SK-N-DZ (cell line): ENCODE measurements around the gene MYO16.

Source experiments
- DNase-seq: peaks from one replicate; pipeline ENCODE4 v3.0.0-alpha.2; 2015; ENCODE audit warnings: low spot score

Gene MYO16

GRCh38 chr13:109151255-109151654 lies 521.8 kb downstream of the MYO16 start:
- DNase-seq, result no peak

GRCh38 chr13:109151696-109152095 lies 522.3 kb downstream of the MYO16 start:
- no peak for DNase-seq

DNA sequence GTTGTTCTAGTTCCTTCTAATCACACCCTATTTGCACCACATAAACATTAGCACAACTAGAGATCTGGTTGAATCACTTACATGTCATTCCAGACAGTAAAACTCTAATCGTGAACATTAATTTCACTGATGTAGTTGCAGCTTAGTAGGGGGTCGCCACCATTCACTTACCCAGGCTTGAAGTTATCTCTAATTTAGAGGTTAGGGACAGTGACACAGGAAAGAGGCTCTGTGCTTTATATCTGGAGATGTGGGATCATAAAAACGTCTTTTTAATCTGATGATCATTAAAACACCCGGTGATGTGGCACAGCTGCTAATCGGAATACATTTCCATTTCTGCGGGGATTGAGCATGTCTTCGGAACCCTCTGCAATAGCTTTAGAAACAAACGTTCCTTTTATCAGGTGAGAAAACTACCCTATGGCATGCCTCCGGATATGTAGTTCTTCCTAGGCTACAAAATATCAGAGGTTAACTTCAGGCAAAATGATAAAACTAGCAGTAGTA lies 523.0 kb downstream of the MYO16 start:
- no peak for DNase-seq

DNA sequence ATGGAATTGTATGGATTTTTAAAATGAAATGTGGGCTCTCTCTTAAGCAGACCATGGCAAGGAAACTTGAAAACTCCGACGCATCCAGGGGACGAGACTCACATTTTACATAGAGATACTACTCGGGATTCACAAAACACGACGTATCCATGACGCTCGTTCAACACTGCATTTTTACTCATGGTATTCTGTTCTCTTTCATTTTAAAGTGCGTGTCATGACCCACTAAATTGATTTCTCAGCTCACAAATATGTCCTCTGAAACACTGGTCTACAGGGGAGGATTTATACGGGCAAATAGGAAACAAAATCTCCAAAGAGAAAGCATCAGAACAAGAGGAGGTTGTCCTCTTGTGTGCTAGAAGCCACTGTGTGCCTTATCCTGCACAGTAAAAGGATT lies 523.5 kb downstream of the MYO16 start:
- no peak for DNase-seq

DNA sequence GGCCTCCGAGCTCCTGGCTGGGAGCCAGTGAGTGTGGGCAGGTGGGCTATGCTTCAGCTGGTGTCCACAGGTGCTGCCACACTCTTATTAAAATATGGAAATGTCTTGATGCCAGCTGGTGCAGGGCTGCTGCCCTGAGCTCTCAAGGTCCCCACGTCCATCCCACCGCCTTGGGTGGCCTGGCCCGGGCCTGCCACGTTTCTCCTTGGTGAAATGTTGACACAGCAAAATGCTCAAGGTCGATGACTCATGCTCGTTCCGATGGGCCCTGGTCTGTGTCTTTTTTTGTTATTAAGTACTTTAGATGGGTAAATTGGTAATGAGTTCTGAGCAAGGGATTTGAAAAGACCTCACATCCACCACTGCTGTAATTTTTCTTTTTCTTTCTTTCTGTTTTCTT lies 524.7 kb downstream of the MYO16 start:
- no peak for DNase-seq

GRCh38 chr13:109154546-109154945 lies 525.1 kb downstream of the MYO16 start:
- no peak for DNase-seq

- no peak for DNase-seq
Observed at GRCh38 chr13:109154966-109155761, 525.8 kb downstream of the MYO16 start.

DNA sequence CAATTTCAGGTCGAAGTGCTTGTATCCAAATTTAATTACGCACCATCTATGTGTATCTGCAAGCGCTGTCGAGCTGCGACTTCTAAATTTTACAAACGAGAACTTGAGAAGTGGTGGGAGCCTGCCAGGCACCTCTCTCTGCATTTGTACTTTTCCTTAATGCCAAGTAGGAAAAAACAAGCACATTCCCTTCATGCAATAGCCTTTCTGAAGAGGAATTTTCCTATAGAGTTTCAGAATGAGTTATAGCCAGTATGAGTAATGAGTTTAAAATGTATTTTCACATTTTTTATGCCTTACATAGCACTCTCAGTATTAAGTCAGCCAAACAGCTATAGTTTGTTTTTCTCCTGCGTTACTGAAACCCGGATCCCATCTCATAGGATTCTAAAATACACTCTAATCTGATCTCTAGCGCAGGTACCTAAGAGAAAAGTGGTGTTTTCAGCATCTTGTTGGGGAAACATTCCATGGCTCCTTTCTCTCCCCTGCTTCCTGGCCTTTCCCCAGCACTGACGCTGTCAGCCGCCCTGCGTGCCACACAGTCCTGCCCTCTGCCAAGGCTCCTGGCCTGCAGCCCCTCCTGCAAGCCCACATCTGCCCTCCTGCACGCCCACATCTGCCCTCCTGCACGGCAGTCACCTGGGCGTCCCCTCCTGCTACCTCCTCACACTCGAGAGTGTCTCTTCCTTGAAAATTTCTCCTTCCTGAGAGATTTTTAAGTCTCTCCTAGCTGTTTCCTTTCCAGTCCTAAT lies 526.9 kb downstream of the MYO16 start:
- DNase-seq, result no peak

DNA sequence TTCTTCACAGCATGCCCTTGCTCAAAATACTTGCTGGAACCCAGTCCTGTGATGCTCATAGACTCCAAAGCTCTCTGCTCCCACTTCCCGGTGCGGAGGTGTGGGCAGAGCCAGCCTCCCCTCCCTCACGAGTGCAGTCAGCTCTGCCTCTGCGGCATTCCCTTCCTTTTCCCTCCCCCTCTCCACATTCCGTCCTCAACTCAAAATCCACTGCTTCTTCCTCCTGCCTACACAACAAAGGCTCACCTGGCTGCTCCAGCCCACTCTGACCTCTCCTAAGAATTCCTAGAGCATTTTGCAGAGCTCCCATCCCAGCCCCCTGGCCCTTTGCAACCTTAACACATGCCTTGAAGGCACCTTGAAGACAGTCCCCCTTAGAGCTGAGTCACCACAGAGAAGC lies 527.9 kb downstream of the MYO16 start:
- DNase-seq, result no peak

DNA sequence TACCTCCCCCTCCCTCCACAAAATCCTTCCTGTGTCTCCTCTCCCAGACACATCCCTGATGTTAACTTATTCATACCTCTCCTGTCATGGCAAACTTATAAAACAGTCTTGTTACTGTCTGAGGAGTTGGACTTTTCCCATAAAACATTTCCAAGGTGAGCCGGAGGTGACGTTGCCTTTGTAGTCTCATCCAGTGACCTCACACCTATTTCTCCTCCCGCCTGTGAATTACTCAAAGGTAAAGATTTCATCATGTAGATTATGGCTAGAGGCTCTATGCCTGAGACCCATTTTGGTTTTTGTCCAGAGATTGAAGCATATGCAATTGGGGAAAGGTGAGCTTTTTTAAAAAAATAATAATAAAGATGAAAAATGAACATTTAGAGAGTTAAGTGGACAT lies 529.0 kb downstream of the MYO16 start:
- DNase-seq, result no peak

DNA sequence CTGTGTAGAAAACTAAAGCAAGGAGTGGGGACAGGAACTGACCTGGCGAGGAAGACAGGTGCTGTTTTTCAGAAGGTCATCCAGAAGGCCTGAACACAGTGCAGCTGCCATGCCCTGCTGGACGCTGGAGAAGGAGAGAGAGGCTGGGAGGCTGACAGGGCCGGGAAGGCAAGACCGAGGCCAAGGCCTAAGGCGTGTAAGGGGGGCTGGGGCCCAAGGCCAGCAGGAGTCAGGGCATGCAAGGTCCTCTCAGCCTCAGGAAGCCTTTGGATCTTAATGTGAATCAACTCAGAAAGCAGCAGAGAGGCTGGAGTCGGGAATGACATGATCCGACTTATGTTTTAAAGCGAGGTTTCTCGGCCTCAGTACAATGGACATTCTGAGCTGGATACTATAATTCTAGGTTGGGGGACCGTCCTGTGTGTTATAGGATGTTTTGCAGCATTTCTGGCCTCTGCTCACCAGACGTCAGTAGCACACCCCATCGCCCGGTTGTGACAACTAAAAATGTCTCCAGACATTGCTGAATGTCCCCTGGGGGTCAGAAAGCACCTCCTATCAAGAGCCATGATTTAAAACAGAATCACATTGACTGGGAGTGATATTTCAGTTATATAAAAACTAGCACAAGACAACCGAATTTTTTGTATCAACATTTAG lies 530.4 kb downstream of the MYO16 start:
- DNase-seq, result no peak

GRCh38 chr13:109160357-109160756 lies 530.9 kb downstream of the MYO16 start:
- no peak for DNase-seq

- no peak for DNase-seq
Observed at GRCh38 chr13:109160887-109161669, 531.7 kb downstream of the MYO16 start.

DNA sequence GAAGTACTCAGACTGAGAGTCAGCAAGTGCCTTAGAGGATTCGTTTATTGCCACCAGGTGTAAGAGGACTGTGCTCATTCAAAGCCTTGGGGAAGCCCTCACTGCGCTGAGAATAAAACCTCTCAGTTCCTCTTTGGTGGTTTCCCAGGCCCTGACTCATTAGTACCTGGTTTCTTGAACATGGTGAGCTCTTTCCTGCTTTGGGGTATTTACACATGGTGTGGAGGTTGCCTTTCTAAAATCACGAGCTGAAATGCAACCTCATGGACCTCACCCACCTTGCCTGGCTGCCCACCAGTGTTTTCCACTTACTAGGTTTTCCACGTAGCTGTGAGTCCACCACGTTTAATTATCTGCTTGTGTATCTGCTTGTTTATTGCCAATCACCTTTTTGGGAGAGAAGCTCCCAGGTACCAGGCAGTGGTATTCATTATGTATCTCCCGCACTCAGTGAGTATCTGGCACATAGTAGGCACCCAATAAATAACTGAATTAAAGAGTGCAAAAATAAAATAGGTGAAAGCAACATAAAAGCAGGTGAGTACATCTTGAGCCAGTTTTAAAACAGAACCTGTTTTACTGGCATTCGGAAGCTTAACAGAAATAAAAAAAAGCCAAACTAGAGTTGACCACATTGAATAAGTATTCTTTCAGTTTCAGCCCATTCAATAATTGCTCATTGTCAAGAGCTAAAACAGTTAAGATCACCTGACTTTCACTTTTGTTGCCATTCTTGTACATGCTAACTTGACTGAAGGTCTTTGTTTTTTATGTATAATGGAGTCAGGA lies 533.0 kb downstream of the MYO16 start:
- no peak for DNase-seq

DNA sequence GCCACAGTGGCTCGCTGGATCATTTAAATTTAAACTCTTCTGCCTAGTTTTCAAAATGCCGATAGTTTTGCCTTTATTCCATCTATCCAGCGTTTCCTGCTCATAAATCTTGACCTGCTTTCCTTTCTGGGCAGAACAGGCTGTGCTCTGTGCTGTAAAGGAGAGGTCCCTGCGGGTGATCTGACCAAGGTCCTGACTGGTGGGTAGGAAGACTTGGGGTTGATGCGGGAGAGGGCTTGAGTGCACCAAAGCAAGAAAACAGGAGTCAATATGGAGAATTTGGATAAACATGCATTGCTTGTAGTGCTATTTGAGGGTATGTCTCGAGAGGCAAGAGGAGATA lies 533.6 kb downstream of the MYO16 start:
- no peak for DNase-seq

GRCh38 chr13:109165417-109165904 lies 536.0 kb downstream of the MYO16 start:
- DNase-seq, result no peak

- no peak for DNase-seq
Observed at GRCh38 chr13:109166804-109167203, 537.4 kb downstream of the MYO16 start.

DNA sequence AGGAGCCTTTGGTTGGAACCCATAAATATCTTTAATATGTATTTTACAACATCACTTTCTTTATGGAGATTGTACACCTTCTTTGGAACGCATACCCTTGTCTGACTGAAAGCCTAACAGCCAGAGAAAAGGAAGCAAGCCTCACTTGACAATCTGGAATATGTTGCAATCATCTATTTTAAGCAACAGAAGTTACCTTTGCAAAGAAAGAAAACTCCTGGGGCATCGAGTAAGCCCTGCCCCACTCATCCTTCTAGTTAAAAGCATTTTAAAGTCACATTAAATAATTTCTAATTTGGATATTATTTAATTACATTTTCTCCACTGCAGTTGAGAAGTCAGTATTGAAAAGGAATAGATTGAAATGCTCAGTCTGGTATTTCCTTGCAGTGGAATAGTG lies 542.7 kb downstream of the MYO16 start:
- no peak for DNase-seq

GRCh38 chr13:109175666-109176065 lies 546.3 kb downstream of the MYO16 start:
- no peak for DNase-seq

- DNase-seq, result no peak
Observed at GRCh38 chr13:109180905-109181425, 551.6 kb downstream of the MYO16 start.
